Inflammatory macrophage treated with lipopolysaccharide for 4 hours (primary cell): ENCODE measurements around the gene C2CD4C.
"Not testable (repeated sequence)": the region's sequence is repeated elsewhere in the genome, so short reads cannot be mapped to it uniquely, and the experiment has no call there.

Experiments used
- DNase-seq: peaks from one replicate; pipeline ENCODE4 v3.0.0-alpha.2; 2020

C2CD4C gene

GRCh38 chr19:397941-398706 is 10.8 kb downstream of the C2CD4C start:
- no peak for DNase-seq

- DNase-seq, result no peak
Observed at GRCh38 chr19:397321-397720, 11.6 kb downstream of the C2CD4C start.

DNA sequence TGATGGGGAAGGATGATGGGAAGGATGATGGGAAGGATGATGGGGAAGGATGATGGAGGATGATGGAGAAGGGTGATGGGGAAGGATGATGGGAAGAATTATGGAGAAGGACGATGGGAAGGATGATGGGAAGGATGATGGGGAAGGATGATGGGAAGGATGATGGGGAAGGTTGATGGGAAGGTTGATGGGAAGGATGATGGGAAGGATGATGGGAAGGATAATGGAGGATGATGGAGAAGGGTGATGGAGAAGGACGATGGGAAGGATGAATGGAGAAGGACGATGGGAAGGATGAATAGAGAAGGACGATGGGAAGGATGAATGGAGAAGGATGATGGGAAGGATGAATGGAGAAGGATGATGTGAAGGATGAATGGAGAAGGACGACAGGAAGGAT is 13.5 kb downstream of the C2CD4C start:
- DNase-seq, result no peak

GRCh38 chr19:394857-395256 is 14.1 kb downstream of the C2CD4C start:
- not testable (repeated sequence) for DNase-seq

- not testable (repeated sequence) for DNase-seq
Observed at GRCh38 chr19:393560-393959, 15.4 kb downstream of the C2CD4C start.

DNA sequence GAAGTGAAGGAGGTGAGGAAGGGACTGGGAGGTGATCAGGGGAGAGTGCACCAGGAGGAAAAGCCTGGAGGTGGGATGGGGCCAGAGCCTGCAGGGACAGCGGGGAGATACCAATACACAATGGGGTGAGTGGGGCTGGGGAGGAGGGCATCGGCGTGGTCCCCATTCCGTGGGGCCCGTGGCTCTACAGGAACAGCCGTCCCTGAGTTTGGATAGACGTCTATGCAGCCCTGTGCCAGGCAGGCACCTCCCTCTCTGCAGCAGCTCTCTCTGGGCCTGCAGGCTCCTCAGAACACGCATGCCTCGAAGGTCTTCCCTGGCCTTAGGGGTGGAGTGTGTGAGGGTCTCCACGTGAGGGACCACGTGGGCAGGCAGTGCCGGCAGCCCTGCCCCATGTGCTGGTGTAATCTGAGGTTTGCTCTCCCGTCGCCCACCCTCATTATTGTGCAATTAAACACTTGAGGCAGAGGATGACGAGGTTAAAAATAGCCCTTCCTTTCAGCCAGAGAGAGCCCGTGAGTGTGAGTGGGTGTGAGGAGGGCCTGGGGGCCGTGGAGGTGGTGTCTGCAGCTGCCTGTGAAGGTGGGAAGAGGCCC is 16.5 kb downstream of the C2CD4C start:
- no peak for DNase-seq

GRCh38 chr19:391726-392374 is 17.1 kb downstream of the C2CD4C start:
- no peak for DNase-seq

DNA sequence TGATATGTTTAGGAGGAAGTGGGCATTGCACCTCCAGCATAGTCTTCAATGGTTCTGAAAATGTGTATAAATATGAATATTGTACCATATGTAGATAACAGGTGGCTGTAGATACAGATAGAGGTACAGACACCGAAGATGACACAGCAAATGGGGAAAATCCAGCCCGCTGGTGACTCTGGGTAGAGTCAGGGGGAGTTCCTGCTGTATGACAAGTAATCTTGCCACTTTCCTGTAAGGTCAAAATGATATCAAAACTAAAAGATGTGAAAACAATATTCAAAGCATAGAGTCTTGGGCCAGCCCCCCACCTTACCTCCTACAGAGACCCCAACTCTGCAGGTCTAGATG is 17.8 kb downstream of the C2CD4C start:
- no peak for DNase-seq

GRCh38 chr19:390386-391206 is 18.4 kb downstream of the C2CD4C start:
- DNase-seq, result no peak

DNA sequence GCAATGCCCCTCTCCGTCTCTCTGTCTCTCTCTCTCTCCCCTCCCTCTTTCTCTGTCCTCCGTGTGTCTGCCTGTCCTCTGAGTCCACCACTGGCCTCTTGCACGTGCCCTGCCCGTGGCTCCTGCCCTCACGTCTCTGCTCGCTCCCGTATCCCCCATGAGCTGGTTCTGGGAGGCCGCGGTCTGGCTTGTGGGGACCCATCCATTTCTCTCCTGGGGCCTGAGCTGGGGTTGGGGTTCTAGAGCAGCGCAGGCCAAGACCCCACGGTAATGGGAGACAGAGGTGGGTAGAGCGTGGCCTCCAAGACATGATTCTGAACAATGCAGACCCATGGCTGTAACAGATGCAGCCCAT is 19.0 kb downstream of the C2CD4C start:
- no peak for DNase-seq

DNA sequence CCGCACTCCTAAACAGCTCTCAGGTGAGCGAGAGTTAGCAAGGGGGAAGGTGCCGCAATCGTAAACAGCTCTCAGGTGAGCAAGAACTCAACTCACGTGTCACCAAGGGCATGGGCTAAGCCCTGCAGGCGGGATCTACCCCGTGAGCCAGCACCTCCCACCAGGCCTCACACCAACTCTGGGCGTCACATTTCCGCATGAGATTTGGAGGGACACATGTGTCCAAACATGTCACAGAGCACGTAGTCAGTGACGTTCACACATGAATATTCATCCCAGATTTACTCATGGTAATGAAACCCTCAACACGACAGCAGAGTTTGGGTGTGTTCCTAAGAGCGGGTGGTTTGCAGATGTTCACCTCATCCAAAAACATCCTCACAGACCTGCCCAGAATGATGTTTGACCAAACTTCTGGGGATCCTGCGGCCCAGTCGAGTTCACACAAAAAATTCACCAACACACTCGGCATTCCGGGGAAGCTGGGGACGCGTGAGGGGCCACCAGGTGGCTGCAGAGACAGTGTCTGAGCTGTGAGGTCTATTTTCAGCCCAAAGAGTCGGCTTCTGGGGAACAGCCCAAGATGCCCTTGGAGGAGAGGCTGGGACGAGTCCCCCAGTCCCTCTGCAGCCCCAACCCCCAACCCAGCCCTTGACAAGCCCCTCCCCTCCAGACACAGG is 19.6 kb downstream of the C2CD4C start:
- no peak for DNase-seq

DNA sequence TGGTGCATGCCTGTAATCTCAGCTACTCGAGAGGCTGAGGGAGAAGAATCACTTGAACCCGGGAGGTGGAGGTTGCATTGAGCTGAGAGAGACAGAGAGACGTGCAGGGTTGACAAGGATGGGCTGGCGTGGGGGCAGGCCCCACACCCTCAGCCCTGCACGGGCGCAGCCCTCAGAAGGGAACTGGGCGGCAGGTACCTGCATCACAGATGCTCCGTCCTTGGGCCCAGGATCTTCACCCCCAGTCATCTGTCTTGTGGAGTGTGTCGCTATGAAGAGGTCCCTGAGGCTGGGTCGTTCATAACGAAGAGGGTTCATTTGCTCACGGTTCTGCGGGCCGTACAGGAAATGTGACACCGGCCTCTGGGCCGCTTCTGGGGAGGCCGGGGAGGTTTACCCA is 20.3 kb downstream of the C2CD4C start:
- no peak for DNase-seq

DNA sequence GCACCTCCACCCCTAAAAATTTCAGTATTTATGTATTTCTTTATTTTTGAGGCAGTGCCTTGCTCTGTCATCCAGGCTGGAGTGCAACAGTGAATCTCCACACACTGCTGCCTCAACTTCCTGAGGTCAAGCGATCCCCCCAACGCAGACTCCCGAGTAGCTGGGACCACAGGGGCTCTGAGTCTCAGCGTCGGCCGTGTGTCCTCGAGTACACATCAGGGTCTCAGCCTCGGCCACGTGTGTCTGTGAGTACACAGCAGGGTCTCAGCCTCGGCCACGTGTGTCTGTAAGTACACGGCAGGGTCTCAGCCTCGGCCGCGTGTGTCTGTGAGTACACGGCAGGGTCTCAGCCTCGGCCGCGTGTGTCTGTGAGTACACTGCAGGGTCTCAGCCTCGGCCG is 21.2 kb downstream of the C2CD4C start:
- DNase-seq, result no peak

GRCh38 chr19:386632-387301 is 22.2 kb downstream of the C2CD4C start:
- not testable (repeated sequence) for DNase-seq

- DNase-seq, result not testable (repeated sequence)
Observed at GRCh38 chr19:386189-386588, 22.8 kb downstream of the C2CD4C start.

GRCh38 chr19:384799-385169 is 24.2 kb downstream of the C2CD4C start:
- DNase-seq, result no peak

DNA sequence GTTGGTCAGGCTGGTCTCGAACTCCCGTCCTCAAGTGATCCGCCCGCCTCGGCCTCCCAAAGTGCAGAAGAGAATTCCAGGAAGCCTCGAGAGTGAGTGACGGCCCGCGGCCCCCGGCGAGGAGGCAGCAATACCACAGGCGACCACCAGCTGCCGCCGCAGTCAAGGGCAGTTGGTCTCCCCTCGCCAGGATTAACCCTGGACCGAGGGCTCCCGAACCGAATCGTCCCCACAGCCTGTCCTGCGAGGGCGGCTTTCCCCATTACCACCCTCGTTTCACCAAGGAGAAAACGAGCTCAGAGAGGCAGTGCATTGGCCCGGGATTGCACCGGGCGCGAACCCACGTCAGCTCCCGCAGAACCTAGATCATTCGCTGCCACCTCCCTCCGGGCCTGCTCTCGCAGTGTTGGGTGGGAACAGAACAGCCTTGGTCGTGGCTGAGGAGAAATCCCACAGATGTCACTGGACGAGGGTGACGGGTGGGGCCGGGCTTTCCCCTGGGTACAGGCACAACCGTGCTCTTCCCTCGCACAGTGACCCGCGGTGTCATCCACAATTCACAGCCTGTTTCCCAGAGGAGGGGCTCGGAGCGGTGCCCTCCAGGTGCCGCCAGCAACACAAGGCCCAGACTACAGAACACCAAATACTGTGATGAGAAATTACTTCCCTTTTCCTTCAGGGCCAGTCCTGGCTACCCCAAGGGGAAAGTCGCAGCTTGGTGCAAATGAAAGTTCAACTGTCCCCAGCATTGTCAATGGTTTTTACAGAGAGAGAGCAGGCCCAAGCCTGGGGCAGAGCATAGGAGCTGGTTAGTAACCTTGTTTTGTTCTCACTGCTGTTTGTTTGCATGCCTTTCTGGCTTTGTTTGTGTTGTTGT is 24.8 kb downstream of the C2CD4C start:
- no peak for DNase-seq

DNA sequence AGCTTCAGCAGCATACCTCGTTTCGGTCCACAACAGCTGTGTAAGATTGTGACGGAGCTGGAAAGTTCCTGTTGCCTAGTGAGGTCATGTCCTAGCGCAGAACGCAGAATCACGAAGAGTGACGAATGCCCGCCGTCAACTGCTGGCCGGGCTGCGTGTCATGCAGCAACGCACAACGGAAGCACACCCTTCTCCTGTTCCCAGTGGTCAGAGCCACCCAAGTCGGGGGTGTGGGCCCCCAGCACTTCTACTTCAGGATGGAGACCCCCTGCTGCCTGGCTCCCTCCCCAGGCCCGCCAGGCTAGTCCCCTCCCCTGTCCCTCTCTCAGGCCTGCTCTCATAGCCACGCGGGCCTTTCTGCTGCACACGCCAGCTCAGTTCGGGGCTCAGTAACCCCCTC is 25.9 kb downstream of the C2CD4C start:
- no peak for DNase-seq

GRCh38 chr19:382578-382977 is 26.4 kb downstream of the C2CD4C start:
- not testable (repeated sequence) for DNase-seq

- not testable (repeated sequence) for DNase-seq
Observed at GRCh38 chr19:381901-382300, 27.0 kb downstream of the C2CD4C start.

GRCh38 chr19:380618-381219 is 28.2 kb downstream of the C2CD4C start:
- not testable (repeated sequence) for DNase-seq
